Choroid plexus epithelial cell (primary cell): ENCODE results near the gene CREG2.

Source experiments
- DNase-seq: peaks from one replicate; pipeline ENCODE4 v3.0.0-alpha.2; 2010; ENCODE audit warnings: low read depth
- H3K4me3 ChIP-seq: 2 replicates; pipeline ENCODE4 v1.5.1; 2011; ENCODE audit warnings: low read depth, mild to moderate bottlenecking, control low read depth, low read length, moderate library complexity
- TF ChIP-seq, protein P1 (sequence below): conservative IDR thresholded peaks from 2 replicates; pipeline ENCODE4 v1.5.1; 2011; ENCODE audit warnings: low read depth, mild to moderate bottlenecking, control low read depth, inconsistent platforms, low read length, moderate library complexity

The CREG2 gene

DNA sequence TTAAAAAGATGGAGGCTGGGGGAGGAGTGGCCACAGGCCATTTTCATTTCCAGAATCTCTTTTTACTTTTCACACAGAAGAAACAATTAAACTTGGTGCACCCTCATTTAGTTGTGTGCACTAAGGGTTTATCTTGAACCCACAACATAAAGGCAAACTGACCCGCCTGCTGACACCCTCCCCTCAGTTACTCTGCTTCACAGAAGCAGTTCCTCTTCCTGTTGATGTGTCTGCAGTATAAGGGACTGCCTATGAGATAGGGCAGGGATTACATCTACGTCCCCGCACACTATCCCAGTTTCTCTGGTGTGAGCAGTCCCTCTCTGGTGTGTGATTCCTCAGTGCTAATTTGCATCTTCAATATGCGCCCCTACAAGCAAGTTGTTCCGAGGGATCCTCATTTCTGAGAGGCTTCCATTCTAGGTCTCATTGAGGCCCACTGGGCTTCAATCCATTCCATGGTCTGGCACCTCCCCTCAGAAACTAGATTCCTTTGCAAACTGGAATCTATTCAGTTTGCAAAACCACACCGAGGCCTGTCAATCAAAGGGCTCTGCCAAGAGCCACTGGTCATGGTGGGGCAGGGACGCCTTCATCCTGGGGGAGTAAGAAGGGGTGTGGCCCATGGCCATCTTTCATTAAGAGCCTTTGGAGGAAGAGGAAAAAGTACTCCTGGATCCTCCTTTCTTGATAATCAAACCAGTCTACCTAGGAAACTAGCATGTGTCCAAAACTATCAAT lies 12.3 kb downstream of the CREG2 start:
- DNase-seq, result no peak
- TF ChIP-seq, protein P1, sequence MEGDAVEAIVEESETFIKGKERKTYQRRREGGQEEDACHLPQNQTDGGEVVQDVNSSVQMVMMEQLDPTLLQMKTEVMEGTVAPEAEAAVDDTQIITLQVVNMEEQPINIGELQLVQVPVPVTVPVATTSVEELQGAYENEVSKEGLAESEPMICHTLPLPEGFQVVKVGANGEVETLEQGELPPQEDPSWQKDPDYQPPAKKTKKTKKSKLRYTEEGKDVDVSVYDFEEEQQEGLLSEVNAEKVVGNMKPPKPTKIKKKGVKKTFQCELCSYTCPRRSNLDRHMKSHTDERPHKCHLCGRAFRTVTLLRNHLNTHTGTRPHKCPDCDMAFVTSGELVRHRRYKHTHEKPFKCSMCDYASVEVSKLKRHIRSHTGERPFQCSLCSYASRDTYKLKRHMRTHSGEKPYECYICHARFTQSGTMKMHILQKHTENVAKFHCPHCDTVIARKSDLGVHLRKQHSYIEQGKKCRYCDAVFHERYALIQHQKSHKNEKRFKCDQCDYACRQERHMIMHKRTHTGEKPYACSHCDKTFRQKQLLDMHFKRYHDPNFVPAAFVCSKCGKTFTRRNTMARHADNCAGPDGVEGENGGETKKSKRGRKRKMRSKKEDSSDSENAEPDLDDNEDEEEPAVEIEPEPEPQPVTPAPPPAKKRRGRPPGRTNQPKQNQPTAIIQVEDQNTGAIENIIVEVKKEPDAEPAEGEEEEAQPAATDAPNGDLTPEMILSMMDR, result no peak
- H3K4me3 ChIP-seq, result no peak overlapping the region

DNA sequence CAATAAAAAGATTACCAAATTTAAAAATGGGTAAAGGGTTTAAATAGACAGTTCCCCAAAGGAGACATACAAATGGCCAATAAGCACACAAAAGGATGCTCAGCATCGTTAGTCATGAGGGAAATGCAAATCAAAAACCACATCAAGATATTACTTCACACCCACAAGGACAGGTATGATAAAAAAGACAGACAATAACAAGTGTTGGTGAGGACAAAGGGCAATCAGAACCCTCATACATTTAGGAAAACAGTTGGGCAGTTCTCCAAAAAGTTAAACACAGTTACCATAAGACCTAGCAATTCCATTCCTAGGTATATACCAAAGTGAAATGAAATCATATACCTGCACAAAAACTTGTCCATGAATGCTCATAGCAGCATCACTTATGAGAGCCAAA lies 14.5 kb downstream of the CREG2 start:
- TF ChIP-seq, protein P1, result no peak
- no peak for DNase-seq
- no peak overlapping the region for H3K4me3 ChIP-seq

DNA sequence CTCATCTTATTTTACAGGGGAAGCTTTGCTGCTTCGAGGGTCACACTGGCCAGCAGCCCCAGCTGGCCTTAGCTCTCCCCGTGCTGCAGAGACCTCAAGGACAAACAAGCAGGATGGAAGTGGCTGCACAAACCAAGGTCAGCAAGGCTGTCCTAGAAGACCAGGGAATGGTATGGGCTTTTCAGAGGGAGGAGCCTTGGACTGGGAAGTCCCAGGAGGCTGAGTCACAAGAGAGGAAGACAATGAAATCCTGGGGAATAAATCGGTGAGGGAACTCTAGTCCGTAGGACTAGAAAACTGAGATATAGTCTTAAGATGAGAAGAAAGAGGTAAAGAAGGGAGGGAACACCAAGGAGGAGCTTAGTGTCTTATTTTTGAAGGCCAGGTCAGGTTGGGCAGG lies 15.7 kb downstream of the CREG2 start:
- TF ChIP-seq, protein P1, result no peak

DNA sequence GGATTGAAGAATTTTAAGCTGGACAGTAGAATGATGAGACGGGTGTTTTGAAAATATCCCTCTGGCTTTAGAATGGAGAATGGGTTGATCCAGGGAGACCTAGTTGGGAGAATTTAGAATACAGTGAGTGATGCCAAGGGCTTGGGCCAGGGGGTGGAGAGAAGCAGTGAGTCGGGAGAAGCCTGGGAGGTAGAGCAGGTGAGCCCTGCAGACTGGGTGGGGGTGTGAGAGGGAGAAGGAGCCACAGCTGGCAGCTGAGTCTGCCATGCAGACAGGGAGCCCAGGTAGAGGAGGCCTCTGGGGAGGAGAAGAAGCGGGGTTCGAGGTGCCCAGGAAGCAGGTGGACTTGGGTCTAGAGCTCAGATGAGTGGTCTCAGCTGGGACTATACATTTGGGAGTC lies 18.2 kb downstream of the CREG2 start:
- no peak for DNase-seq
- H3K4me3 ChIP-seq, result no peak overlapping the region
- TF ChIP-seq, protein P1, result no peak

More for the DNA sequence above, 15.7 kb downstream of the CREG2 start:
- no peak for DNase-seq
- no peak overlapping the region for H3K4me3 ChIP-seq

DNA sequence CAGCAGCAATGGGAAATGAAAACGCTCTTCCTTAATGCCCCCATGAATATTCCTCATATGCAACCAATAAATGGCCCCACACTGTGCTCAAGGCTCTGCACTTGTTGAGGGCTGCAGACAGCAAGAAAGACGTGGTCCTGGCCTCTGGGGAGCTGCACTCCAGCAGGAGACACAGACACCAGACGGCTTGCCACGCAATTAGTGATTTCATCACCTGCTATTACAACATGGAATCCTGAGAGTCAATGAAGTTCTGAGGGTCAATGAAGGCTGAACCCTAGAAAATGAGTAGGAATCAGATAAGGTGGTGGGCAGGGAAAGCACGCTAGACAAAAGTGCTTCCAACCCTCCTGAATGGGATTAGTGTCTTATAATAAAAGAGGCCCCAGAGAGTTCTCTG lies 18.9 kb downstream of the CREG2 start:
- TF ChIP-seq, protein P1, result no peak
- no peak for DNase-seq
- H3K4me3 ChIP-seq, result no peak overlapping the region

DNA sequence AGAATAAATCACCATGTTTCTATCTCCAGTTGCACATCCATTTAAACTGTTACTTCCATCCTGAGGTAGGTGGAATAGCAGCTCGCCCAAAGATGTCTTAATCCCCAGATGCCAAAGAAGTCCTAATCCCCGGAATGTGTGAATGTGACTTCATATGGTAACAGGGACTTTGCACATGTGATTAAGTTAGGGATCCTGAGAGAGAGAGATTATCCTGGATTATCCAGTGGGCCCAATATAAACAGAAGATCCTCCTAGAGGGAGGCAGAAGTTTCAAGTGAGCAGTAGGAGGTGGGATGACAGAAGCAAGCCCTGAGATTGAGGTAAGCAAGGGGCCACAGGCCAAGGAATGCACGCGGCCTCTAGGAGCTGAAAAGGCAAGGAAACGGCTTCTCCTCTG lies 19.8 kb downstream of the CREG2 start:
- TF ChIP-seq, protein P1, result no peak
- no peak for DNase-seq
- no peak overlapping the region for H3K4me3 ChIP-seq

DNA sequence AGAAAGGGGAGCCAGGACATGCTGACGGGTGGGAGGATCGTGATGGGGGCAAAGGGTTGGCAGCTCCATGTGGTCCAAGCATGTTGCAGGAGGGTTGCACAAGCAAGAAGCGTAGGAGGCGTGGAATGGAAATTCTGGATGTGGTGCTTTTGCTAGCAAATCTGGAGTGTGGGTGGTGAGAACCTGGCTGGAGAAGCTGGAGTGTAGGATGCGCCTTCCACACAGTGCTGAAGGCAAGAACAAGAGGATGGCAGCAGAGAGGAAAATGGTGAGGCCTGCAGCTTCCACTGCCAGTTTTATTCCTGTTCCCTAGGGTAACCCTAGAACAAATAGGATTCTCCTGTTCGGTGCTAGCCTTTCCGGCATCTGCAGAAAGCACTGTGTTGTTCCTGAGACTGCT lies 22.4 kb downstream of the CREG2 start:
- H3K4me3 ChIP-seq, result no peak overlapping the region
- DNase-seq, result no peak
- TF ChIP-seq, protein P1, result no peak
